ENCODE results near the gene ELFN2.
"Not testable (repeated sequence)": the region's sequence is repeated elsewhere in the genome, so short reads cannot be mapped to it uniquely, and the experiment has no call there.

The ELFN2 gene

DNA sequence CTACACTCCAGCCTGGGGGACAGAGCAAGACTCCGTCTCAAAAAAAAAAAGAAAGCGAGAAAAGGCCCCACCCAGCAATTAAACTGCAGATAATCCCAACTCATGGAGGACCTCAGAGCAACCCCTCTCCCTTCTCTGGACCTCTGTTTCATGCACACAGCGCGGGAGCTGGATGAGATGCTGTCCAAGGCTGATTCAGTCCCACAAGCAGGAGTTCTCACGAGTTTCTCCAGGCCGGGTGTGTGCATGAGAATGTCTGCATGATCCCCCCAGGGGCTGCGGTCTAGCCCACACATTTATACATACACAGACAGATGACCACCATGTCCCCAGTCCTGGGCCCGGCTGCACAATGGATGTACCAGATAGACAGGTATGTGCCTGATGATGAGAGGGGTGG is 19.4 kb downstream of the ELFN2 start:
- DNase-seq, result no peak

- no peak for DNase-seq
Observed at GRCh38 chr22:37406441-37407235, 20.6 kb downstream of the ELFN2 start.

DNA sequence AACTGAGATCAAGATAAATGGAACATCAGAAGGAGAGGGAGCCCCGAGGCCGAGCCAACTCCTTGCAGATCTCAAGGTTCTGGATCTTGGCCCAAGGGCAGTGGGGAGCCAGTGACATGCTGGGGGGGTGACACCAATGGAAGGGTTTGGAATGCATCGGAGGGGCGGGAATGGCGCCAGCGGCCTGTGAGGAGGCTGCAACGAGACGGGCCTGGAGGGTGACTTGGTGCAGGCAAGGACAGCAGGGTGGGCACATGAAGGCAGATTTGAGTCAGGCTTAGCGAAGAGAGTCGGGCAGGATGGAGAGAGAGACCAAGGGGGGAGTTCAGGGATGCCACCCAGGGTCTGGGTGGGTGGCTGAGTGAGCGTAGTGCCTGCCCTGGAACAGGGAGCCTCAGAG is 23.2 kb downstream of the ELFN2 start:
- DNase-seq, result no peak

- no peak for DNase-seq
Observed at GRCh38 chr22:37403267-37403960, 23.9 kb downstream of the ELFN2 start.

- no peak for DNase-seq
Observed at GRCh38 chr22:37402184-37402506, 25.1 kb downstream of the ELFN2 start.

DNA sequence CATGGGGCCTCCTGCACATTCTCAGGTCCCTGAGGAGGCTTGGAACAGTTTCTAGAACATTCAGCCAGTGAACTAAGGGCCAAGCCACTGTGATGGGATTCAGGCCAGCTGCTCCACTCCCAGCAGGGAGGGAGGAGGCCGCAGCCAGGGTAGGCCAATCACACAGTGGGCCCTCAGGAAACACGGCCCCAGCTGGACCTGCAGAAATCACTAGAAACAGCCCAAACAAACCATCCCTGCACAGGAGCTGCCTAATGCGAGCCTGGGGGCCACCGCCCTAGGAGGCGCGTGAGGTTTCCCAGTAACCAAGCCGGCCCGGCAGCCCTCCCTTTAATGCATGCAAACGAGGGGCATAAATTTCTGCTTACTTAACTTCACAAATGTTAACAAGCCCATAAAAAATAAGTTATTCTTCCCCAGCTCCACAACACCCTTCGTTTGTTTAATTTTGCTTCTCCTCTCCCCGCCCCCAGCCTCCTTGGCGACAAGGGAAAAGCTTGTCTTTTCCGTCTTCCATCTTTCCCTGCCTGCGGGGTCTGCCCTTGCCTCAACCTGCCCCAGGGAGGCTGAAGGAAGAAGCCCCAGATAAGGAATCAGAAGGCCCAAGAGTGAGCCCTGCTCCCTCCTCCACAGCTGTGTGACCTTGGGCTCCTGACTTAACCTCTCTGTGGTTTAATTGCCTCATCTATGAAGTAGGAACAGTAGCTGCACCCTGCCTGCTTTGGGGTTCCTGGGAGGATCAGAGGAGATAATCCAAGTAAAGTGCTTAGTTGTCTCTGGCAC is 25.7 kb downstream of the ELFN2 start:
- DNase-seq, result no peak

DNA sequence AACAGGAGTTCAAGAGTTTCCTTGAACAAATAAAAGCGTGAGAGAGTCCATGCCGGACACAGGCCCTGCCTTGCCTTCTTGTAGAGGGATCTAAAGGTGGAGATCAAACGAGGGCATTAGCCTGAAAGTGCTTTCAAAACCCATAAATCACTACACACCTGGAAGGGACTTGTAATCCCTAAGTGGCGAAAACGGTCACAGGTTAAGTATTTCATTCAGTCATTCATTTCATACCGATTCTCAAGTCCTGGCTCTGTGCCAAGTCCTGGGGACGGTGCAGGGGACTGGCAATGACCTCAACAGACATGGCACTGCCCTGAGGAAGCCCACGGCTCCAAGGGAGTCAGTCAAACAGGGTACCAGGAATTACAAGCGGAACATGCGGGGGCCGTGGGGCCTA is 26.6 kb downstream of the ELFN2 start:
- DNase-seq, result no peak

DNA sequence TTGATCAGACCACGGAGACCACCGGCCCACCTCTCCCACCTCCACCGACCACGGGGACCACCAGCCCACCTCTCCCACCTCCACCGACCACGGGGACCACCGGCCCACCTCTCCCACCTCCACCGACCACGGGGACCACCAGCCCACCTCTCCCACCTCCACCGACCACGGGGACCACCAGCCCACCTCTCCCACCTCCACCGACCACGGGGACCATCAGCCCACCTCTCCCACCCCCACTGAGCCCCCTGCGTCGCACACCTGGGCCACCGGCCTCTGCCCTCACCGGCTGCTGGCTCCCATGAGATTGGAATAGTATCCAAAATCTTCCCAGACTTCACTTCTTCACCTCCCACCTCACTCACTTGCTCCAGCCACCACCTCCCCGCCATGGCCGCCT is 27.8 kb downstream of the ELFN2 start:
- DNase-seq, result not testable (repeated sequence)

DNA sequence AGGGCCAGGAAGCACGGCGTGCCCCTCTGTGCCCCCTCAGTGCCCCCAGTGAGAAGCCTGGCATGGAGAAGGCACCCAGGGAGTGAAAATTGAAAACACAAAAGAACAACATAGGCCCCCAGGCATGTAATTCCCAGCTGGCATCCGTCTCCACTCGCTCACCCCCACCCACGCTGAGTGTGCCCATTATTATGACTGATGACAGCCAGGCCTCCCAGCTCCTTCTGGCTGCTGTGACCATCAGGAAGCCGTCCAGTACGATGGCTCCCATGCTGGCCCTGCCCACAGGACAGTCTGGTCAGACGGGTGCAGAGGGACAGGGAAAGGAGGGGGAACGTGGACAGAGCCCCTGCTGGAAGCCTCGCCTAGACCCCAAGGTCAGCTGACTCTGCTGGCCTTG is 30.1 kb downstream of the ELFN2 start:
- no peak for DNase-seq

DNA sequence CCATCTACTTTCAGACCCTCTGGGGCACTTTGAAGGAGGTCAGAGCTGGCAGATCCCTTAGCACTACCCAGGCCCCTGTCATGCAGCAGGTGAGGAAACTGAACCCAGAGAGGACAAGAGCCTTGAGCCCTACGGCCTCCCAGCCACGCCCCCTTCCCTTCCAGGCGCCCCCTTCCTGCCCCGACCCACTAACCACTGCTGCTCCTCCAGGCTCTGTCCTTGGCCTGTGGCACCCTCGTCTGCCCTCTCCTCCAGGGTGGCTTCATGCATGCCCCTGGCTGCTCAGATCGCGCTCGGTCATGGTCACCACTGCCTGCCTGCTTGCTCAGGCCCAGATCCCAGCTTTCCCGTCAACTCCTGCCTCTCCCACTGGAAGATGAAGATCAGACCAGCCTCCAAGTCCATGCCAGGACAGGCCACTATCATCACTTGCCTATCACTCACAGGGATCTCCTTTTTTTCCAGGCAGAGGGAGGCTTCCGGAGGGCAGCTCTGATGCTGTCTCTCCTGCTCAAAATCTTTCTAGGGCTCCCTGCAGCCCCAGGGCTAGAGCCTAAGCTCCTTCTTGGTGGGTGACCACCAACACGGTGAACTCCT is 30.7 kb downstream of the ELFN2 start:
- DNase-seq, result no peak

DNA sequence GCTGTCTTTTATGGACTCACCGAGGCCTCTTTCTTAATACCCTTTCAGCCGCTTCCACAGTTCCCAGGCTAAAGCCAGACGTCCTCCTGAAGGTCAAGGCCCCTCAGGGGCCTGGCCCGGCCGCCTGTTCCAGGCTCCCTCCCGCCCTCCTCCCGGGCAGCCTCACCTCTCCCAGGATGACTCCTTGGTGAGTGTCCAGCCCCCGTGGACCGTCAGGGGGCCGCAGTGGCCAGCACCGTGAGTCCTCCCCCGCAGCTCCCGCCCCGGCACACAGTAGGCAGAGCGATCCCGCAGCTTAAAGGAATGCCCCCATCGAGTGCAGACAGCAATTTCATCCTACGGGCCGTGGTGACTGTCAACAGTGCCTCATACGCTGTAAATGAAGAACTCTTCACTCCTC is 32.9 kb downstream of the ELFN2 start:
- DNase-seq, result no peak

DNA sequence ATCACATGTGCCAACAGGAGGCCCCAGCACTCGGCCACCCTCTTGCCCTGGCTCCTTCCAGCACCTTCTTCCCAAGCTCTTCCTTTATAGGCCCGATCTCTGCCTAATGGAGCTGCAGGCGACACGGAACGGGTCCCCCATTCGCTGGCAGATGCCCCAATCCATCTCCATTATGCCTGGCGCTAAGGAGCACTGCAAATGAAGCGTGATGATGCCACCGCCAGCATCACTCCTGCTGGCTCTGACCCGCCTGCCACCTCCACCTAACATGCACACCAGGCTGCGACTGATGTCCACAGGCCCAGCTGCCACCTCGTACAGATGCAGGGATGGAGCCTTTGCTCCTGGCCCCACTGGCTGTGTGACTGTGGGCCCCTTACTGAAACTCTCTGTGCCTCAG is 33.5 kb downstream of the ELFN2 start:
- DNase-seq, result no peak

- no peak for DNase-seq
Observed at GRCh38 chr22:37392721-37393328, 34.5 kb downstream of the ELFN2 start.

DNA sequence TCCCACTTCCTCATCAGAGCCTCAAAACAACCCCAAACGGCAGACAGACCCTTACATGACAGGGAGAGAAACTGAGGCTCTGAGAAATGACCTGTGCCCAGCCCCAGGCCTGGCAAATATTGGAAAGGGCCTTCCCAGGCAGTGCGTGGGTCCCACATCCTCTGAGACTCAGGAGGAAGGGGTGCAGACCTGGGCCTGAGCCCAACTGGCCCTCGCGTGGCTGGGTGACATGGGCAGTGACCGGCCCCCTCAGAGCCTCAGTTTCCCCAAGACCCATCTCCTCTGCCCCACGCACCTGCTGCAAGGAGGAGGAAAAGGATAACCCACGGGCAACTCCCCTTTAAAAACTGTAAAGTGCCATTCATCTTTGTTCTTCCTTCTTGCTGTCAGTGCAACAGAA is 35.6 kb downstream of the ELFN2 start:
- no peak for DNase-seq

GRCh38 chr22:37390075-37390474 is 37.2 kb downstream of the ELFN2 start:
- DNase-seq, result no peak

DNA sequence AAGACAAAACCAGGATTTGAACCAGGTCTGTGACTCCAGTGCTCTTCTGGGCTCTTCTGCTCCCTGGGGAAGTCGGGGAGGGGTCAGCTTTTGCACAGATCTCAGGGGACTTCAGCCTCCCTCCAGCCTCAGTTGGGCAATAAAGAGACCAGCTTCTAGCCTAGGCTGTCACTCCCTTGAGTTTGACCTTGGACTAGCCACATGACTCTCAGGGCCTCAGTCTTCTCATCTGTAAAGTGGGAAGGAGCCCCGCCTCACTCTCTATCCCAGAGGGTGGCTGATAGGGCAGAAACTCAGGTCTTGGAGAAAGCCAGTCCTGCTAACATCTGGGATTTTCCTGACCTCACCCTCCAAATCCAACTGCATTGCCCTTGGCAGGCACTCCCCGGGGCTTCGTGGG is 38.7 kb downstream of the ELFN2 start:
- no peak for DNase-seq

- no peak for DNase-seq
Observed at GRCh38 chr22:37387793-37388192, 39.5 kb downstream of the ELFN2 start.

GRCh38 chr22:37386441-37386840 is 40.8 kb downstream of the ELFN2 start:
- DNase-seq, result no peak

DNA sequence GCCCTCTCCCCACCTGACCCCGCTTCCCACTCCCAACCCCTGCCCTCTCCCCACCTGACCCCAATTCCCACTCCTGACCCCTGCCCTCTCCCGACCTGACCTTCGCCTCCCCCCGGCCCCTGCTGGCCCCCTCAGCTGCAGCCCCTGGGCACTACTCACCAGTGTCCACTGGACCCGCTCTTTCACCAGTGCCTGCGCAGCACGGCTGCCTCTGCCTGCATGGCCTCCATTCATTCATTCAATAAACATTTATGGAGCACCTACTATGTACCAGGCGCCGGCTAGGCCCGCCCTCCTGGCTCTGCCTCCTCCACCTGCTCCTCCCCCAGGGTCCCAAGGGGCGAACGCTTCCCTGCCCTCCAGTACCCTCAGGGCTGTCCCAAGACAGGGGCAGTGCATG is 42.6 kb downstream of the ELFN2 start:
- no peak for DNase-seq

DNA sequence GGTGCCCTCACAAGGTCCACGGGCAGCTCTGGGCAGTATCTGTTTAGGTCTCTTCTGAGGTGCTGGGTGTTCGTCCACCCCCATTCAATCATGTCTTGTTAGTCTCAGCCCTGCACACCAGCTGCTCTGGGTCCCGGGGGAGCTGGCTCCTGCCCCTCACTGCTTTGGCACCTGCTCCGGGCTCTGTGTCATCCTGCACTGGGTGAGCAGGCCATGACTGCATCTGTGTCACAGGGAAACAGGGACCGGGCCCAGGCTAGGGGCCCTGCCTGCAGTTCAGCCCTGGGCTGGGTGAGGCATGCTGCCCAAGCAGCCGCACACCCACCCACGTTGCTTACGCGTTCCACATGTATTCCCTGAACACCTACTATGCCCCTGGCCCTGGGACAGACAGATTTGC is 43.9 kb downstream of the ELFN2 start:
- DNase-seq, result no peak

DNA sequence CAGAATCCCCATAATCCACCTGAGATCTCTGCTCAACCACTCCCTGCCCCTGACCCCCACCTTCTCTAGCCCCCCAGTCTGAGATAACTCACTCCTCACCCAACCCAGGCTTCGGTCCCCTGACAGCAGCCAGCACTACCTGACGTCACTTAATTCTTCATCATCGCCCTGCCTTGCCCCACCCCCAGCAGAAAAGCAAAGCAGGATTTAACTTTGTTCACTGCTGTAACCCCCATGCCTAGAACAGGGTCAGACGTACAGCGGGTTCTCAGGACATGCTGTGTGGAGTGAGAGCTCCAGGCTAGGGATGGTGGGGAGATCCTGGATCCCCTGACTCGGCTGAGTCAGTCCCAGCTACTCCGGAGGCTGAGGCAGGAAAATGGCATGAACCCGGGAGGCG is 45.8 kb downstream of the ELFN2 start:
- no peak for DNase-seq

- no peak for DNase-seq
Observed at GRCh38 chr22:37379722-37380121, 47.6 kb downstream of the ELFN2 start.

- no peak for DNase-seq
Observed at GRCh38 chr22:37379085-37379484, 48.2 kb downstream of the ELFN2 start.

Data from activated CD4-positive, alpha-beta T cell treated with anti-CD3 and anti-CD28 coated beads, Interleukin-2, Interleukin-6, amounts not matched to agents 100 ng/mL and 50 ng/mL, durations not matched to agents 16 hours and 8 hours (primary cell).